ENCODE measurements around the gene HYI.

- TF ChIP-seq POLR2AphosphoS5 (IDR thresholded peaks at IDR 0.05), result no peak
- TF ChIP-seq CTCF (IDR thresholded peaks at IDR 0.05), result no peak
- no peak for TF ChIP-seq POLR2A (IDR thresholded peaks at IDR 0.05)
Measured at GRCh38 chr1:43438006-43438405, 15.7 kb downstream of the HYI start.

Measured in prostate gland (tissue), 2 donors.